ENCODE data around the gene KIAA0825.

KIAA0825 gene

DNA sequence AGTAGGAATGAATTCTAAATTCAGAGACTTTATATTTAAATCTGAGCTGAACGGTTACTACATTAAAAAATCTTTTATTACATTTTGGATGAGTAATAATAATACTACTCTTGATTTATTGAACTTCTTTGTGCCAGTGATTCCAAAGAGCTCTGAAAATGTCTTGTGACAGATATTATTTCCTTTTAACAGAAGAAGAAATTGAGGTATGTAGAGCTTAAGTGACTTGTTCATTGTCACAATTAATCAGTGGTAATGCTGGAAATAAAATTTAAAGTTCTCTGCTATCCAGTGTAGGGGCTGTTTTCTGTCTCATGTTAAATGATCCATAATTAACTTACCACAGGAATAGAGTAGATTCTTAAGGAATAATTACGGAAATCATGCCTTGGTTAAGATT, 335.3 kb downstream of the KIAA0825 start:
- ATAC-seq (replicated peaks): no peak
- Mint-ChIP-seq H3K9me3 (no peaks in the 10 kb centered on the region), H3K4me3 (no peak overlapping the region), H3K27ac (no peak overlapping the region), H3K36me3 (peaks cover 0 to 3% of the 10 kb centered on the region in 2 donors), H3K4me1 (no peaks in the 10 kb centered on the region), H3K27me3 (no peaks in the 10 kb centered on the region)
- no peak for DNase-seq

- Mint-ChIP-seq H3K27me3 (no peaks in the 10 kb centered on the region), H3K27ac (no peak overlapping the region), H3K36me3 (peaks cover 0 to 3% of the 10 kb centered on the region in 2 donors), H3K9me3 (peaks cover 0 to 6% of the 10 kb centered on the region in 2 donors), H3K4me1 (no peaks in the 10 kb centered on the region), H3K4me3 (no peak overlapping the region)
- DNase-seq: no peak
- ATAC-seq (replicated peaks): no peak
Observed at GRCh38 chr5:94281236-94281801, 337.1 kb downstream of the KIAA0825 start.

- ATAC-seq (replicated peaks): no peak
- H3K4me3 Mint-ChIP-seq: no peak overlapping the region
- H3K27ac Mint-ChIP-seq: no peak overlapping the region
- no peak for DNase-seq
- H3K4me1 Mint-ChIP-seq: no peaks in the 10 kb centered on the region
- H3K27me3 Mint-ChIP-seq: no peaks in the 10 kb centered on the region
- H3K36me3 Mint-ChIP-seq: peaks cover 0 to 1% of the 10 kb centered on the region in 2 donors
- peaks cover 0 to 6% of the 10 kb centered on the region in 2 donors for H3K9me3 Mint-ChIP-seq
Observed at GRCh38 chr5:94276751-94277150, 341.7 kb downstream of the KIAA0825 start.

- DNase-seq: no peak
- ATAC-seq (replicated peaks): no peak
- H3K27me3 Mint-ChIP-seq: no peaks in the 10 kb centered on the region
- H3K4me3 Mint-ChIP-seq: no peak overlapping the region
- H3K4me1 Mint-ChIP-seq: no peaks in the 10 kb centered on the region
- H3K27ac Mint-ChIP-seq: no peak overlapping the region
- H3K36me3 Mint-ChIP-seq: no peaks in the 10 kb centered on the region
- peaks cover 0 to 6% of the 10 kb centered on the region in 2 donors for H3K9me3 Mint-ChIP-seq
Observed at GRCh38 chr5:94276048-94276447, 342.4 kb downstream of the KIAA0825 start.

DNA sequence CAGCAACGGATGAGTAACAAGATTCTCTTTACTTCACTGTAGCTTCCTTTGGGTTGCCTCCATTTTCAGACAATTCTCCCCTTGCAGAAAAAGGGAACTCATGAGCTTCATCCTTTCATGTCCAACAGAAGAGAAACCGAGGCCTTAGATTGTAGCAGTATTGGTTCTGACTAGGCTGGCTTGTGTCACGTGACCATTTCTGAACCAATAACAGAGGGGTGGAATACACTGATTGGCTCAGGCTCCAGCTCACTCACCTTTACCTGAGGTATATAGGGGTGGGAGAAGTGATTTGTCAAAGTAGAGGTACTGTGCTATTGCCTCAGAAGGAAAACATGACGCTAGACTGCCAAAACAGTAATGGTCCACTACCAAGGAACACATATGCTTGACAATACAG, 343.7 kb downstream of the KIAA0825 start:
- no peak for DNase-seq
- no peak overlapping the region for H3K27ac Mint-ChIP-seq
- no peaks in the 10 kb centered on the region for H3K36me3 Mint-ChIP-seq
- H3K4me1 Mint-ChIP-seq: no peaks in the 10 kb centered on the region
- no peaks in the 10 kb centered on the region for H3K27me3 Mint-ChIP-seq
- H3K4me3 Mint-ChIP-seq: no peak overlapping the region
- H3K9me3 Mint-ChIP-seq: peaks cover 2 to 8% of the 10 kb centered on the region in 2 donors
- no peak for ATAC-seq (replicated peaks)

DNA sequence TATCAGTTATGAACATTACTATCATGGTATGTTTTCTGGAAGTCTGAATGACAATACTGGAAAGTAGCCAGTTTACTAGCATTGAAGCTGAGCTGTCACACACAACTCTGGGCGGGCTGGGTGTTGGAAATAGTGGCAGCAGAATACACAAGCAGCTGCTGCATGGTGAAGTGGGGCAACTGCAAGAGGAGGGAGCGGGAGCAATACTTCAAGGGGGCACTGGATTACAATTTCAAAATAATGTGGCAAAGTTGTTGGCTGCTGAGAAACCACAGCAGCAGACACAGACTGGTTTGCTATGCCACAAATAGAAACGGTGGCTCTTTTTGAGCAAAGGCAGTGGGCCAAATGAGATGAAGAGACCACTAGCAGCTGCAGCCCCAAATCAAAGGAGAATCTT, 350.2 kb downstream of the KIAA0825 start:
- Mint-ChIP-seq H3K4me1 (peaks cover 0 to 2% of the 10 kb centered on the region in 2 donors), H3K9me3 (peaks cover 6 to 10% of the 10 kb centered on the region in 2 donors), H3K4me3 (no peak overlapping the region), H3K36me3 (peaks cover 0 to 2% of the 10 kb centered on the region in 2 donors), H3K27me3 (no peaks in the 10 kb centered on the region), H3K27ac (no peak overlapping the region)
- DNase-seq: no peak
- no peak for ATAC-seq (replicated peaks)

- DNase-seq: no peak
- no peaks in the 10 kb centered on the region for H3K27me3 Mint-ChIP-seq
- H3K27ac Mint-ChIP-seq: no peak overlapping the region
- H3K36me3 Mint-ChIP-seq: peaks cover 0 to 2% of the 10 kb centered on the region in 2 donors
- H3K9me3 Mint-ChIP-seq: peaks cover 6 to 10% of the 10 kb centered on the region in 2 donors
- peaks cover 0 to 3% of the 10 kb centered on the region in 2 donors for H3K4me1 Mint-ChIP-seq
- H3K4me3 Mint-ChIP-seq: no peak overlapping the region
- no peak for ATAC-seq (replicated peaks)
Observed at GRCh38 chr5:94267350-94267899, 351.0 kb downstream of the KIAA0825 start.

GRCh38 chr5:94266170-94266569, 352.2 kb downstream of the KIAA0825 start:
- Mint-ChIP-seq H3K4me3 (no peak overlapping the region), H3K36me3 (peaks cover 0 to 2% of the 10 kb centered on the region in 2 donors), H3K9me3 (peaks cover 6 to 10% of the 10 kb centered on the region in 2 donors), H3K4me1 (peaks cover 0 to 3% of the 10 kb centered on the region in 2 donors), H3K27me3 (no peaks in the 10 kb centered on the region), H3K27ac (no peak overlapping the region)
- no peak for ATAC-seq (replicated peaks)
- no peak for DNase-seq

GRCh38 chr5:94263068-94263467, 355.3 kb downstream of the KIAA0825 start:
- no peak for ATAC-seq (replicated peaks)
- H3K4me1 Mint-ChIP-seq: peaks cover 0 to 3% of the 10 kb centered on the region in 2 donors
- H3K4me3 Mint-ChIP-seq: no peak overlapping the region
- peaks cover 0 to 2% of the 10 kb centered on the region in 2 donors for H3K9me3 Mint-ChIP-seq
- DNase-seq: no peak
- no peaks in the 10 kb centered on the region for H3K27me3 Mint-ChIP-seq
- H3K36me3 Mint-ChIP-seq: peaks cover 0 to 2% of the 10 kb centered on the region in 2 donors
- no peak overlapping the region for H3K27ac Mint-ChIP-seq

DNA sequence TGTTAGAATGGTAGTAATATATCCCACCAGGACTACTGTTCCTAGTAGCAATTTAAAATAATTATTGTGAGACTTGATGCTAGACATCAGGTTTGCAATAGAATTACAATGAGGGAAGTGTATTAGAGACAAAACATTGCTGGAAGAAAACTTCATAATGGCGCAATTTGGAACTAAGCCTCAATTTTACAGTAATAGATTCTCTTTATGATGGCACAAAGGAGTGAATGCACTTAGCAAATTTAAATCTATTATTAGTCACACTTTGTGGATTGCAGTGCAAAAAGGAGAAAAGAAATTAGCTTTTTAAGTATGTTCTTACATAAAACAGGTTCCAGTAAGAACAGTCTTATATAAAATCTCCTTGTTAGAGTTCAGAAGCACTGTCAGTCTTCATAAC, 358.3 kb downstream of the KIAA0825 start:
- DNase-seq (no peak), ATAC-seq (replicated peaks) (no peak)
- Mint-ChIP-seq H3K27ac (no peak overlapping the region), H3K4me3 (no peak overlapping the region), H3K4me1 (peaks cover 0 to 3% of the 10 kb centered on the region in 2 donors), H3K9me3 (peaks cover 0 to 2% of the 10 kb centered on the region in 2 donors), H3K27me3 (no peaks in the 10 kb centered on the region), H3K36me3 (peaks cover 0 to 2% of the 10 kb centered on the region in 2 donors)

GRCh38 chr5:94254214-94254613, 364.2 kb downstream of the KIAA0825 start:
- Mint-ChIP-seq H3K27ac (no peak overlapping the region), H3K36me3 (no peaks in the 10 kb centered on the region), H3K27me3 (no peaks in the 10 kb centered on the region), H3K9me3 (no peaks in the 10 kb centered on the region), H3K4me3 (no peak overlapping the region), H3K4me1 (no peaks in the 10 kb centered on the region)
- no peak for ATAC-seq (replicated peaks)
- no peak for DNase-seq

DNA sequence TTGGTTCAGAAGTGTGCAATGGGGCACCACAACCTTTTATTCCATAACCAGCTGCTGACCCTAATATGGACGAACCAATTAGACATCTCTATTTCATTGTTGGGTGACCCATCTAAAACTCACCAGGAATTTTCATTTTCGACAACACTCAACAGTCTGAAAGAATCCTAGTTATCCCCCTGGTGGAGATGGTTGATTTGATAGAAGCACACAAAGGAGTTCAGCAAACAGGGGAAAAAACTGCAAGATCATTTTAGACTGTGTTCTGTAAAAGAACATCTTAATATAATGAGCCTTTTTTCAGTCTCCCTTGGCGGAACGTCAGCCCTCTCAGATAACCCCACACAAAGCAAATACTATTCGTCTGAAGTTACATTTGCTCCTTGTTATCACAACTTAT, 367.4 kb downstream of the KIAA0825 start:
- Mint-ChIP-seq H3K36me3 (no peaks in the 10 kb centered on the region), H3K27ac (no peak overlapping the region), H3K9me3 (no peaks in the 10 kb centered on the region), H3K4me1 (no peaks in the 10 kb centered on the region), H3K4me3 (no peak overlapping the region), H3K27me3 (no peaks in the 10 kb centered on the region)
- no peak for ATAC-seq (replicated peaks)
- no peak for DNase-seq

DNA sequence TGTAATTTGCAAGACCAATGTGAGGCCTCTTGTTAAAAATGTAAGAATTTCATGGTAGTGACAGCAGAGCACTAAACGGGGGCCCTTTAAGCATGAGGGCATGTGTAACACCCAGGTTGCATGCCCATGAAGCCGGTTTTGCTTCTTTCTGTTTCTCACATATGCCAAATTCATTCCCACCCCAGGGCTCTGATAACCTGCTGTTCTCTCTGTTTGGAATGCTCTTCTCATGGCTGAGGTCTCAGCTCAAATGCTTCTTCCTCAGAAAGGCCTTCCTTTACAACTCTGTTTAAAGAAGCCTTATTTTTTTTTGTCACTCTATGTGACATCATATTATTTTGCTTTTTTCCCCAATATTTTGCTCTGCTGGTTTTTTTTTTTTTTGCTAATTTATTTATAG, 369.0 kb downstream of the KIAA0825 start:
- ATAC-seq (replicated peaks) (no peak), DNase-seq (no peak)
- Mint-ChIP-seq H3K9me3 (no peaks in the 10 kb centered on the region), H3K36me3 (no peaks in the 10 kb centered on the region), H3K4me1 (no peaks in the 10 kb centered on the region), H3K27me3 (no peaks in the 10 kb centered on the region), H3K4me3 (no peak overlapping the region), H3K27ac (no peak overlapping the region)

DNA sequence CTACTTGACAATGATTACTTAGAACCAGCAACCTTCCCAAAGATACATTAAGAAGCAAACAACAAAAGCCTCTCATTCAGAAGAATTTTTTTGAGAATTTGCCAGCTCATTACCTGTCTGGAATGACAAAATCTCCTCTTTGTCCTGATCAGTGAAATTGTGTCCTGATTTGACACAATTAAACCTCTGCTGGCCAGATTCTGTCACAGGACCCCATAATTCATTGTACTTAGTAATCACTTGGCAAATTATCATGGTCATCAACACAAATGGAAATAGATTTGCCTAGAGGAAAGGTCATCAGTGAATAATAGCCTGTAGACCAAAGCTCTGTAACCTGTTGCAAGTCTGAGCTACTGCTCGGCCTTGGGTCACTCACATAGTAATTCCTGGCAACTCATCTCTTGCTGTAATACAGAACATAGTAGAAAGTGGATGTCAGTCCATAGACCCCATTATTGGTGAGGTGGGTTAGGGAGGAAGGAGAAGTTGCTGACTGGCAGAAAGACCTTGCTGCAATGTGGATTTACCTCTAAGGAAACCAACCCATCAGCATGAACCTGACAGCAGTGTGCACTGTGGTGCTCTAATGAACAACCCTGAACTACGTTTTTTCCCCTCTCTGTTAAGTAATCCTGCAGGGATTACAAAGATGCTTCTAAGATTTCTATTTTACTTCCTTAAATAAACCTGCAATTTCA, 370.1 kb downstream of the KIAA0825 start:
- Mint-ChIP-seq H3K4me1 (no peaks in the 10 kb centered on the region), H3K36me3 (no peaks in the 10 kb centered on the region), H3K9me3 (no peaks in the 10 kb centered on the region), H3K27ac (no peak overlapping the region), H3K4me3 (no peak overlapping the region), H3K27me3 (no peaks in the 10 kb centered on the region)
- DNase-seq (no peak), ATAC-seq (replicated peaks) (no peak)

DNA sequence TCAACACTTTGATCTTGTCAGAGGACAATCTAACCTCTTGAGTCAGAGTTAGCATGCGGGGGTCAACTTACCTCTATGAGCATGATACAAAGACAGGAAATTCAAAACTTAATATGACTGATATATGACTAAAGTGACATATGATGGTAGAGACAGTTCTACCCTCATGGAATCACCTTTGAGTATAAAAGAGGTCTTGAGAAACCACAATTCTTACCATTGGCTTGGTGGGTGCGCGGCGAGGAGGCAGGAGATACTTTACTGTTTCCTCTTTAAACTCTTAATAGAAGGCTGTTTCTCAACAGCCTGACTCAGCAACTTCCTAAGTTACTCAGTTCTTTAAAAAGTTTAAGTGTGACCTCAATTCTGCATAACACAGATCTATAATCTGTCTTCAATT, 372.8 kb downstream of the KIAA0825 start:
- no peak for ATAC-seq (replicated peaks)
- Mint-ChIP-seq H3K36me3 (no peaks in the 10 kb centered on the region), H3K4me3 (no peak overlapping the region), H3K27ac (no peak overlapping the region), H3K9me3 (no peaks in the 10 kb centered on the region), H3K27me3 (no peaks in the 10 kb centered on the region), H3K4me1 (no peaks in the 10 kb centered on the region)
- no peak for DNase-seq
